CD4-positive, alpha-beta T cell treated with Interleukin-6 at 100 ng/mL for 8 hours (primary cell): ENCODE results near the gene SAMD14.

ENCODE experiments used
- DNase-seq: peaks from one replicate; pipeline ENCODE4 v3.0.0-alpha.2; 2020; ENCODE audit warnings: mixed read lengths, low spot score

The SAMD14 gene

DNA sequence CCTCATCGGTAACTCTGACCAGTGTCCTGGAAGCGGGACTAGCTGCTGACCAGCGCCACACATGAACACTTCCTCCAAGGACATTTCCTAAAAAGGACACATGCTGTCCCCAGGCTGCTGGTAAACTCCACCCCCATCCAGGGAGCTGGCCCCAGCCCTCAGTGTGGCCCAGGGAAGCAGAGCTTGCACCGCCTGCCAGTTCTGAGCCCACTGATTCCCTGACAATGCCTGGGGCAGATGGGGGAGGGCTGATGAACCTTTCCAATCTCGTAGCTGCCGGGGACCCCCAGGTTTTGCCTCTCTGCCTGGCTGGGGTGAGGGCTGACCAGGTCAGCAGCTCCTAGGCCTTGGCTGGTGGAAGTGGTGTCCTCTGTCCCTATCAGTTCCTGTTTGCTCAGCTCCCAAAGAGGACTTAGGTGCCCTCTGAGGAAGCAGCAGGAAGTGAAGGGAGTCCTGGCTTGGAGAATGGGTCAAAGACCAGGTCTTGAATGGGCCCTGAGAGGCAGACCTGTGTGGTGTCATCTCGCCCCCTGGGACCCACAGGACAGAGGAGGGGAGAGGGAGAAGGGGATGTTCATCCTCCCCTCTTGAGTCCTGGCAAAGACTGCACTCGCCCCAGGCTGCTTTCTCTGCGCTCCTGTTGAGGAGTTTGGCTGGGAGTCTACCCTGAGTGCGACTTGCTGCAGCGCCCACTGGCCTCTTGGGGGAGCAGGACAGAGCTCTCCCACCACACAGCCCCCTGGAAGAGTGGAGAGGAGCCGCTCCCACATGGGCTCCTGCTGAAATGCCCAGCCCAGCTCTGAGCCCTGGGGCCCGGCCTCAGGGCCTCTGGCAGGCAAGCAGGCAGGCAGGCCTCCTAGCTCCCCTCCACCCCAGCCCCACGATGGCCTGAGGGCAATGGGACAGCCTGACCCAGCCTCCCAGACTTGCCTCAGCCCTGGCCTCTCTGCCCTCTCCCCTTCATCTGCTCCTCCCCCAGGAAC, 18.0 kb downstream of the SAMD14 start:
- no peak for DNase-seq

DNA sequence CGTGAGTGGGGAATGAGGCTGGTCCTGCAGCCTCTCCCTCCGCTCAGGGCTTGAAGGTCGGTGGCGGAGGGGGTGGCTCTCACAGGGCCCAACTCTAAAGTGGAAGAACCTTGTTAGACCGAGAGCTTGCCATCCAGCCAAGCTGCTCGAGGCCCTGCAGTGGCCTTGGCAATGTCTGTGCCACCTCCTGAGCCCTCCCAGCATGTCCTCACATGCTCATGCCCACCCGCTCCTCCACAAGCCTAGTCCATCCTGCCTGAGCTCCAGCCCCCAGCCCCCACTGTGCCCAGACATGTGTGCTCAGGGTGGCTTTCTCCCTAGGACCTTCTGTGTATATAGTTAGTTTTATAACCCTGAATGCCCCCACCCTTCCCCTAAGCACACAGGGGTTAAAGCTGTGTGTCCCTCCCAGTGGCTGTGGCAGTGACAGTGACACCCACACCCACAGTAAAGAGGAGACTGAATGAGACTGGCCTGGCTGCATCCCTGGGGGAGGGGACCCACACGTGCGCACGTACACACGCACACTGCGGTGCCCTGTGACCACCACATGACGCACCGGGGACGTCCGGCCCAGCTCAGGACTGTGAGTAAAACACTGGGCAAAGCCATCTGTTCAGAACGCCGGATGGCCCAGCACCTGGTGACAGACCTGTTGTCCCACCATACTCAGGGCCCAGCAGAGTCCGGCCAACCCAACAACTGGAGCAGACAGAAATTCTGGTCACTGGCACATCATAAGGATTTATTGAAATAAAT, 19.2 kb downstream of the SAMD14 start:
- DNase-seq: no peak

DNA sequence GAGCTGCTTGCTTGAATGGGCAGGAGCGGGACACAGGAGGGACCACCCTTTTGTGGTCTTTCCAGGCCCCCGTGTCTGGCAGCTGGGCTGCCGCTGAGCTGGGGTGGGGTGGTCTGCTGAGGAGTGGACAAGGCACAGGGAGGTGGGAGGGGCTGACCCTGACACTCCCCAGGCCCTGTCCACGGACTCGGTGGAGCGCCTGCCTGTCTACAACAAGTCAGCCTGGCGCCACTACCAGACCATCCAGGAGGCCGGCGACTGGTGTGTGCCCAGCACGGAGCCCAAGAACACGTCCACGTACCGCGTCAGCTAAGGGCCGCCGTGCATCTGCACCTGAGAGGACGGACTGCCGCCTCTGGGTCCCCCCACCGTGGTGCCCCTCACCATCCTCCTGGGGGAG, 20.2 kb downstream of the SAMD14 start:
- no peak for DNase-seq

DNA sequence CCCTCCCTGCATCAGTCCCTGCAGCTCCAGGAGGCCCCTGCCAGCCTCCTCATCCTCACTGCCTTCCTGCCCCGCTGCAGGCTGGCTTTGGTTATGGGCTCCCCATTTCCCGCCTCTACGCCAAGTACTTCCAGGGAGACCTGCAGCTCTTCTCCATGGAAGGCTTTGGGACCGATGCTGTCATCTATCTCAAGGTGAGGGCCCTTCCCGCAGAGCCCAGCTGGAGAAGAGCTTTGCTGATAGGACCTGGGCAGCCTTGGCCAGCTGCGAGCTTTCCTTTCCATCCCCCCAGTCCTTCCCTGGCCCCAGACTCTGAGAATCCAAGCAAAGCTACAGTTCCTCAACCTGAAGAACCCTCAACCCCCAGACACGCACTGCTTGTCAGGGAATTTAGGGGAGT, 20.8 kb downstream of the SAMD14 start:
- no peak for DNase-seq

DNA sequence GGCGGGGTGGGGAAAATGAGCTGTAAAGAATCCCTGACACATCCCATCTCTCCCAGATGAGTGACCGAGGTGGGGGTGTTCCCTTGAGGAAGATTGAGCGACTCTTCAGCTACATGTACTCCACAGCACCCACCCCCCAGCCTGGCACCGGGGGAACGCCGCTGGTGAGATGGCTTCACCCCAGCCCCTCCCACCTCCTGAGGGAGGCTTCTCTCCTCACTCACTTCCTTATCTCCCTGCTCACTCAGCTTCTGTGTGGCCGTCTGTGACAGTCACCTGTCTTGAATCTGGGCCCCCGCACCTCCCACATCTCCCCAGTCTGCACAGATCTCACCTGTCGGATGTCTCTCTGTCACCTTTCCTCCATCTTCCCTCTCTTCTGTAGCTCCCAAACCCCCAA, 21.4 kb downstream of the SAMD14 start:
- DNase-seq: no peak

DNA sequence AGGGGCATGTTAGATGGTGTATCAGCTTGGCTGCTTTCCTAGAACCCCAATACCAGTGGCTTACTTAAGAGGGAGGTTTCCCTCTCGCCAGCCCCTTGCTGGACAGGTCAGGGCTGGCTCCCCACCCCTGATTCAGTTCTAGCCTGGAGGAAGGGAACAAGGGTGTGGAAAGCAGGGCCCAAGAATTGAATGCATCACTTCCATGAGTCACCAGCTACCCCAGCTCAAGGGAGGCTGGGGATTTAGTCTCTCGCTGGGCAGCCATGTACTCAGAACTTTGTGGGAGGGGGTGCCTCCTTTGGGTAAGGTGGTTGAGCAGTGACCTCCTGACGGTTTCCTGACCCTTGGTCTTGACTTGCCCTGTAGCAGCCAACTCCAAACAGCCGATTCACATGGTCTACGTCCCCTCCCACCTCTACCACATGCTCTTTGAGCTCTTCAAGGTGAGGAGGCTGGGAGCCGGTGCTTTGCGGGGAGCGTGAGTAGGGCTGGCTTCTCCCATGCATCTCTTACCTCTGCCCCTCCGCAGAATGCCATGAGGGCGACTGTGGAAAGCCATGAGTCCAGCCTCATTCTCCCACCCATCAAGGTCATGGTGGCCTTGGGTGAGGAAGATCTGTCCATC, 22.1 kb downstream of the SAMD14 start:
- no peak for DNase-seq

DNA sequence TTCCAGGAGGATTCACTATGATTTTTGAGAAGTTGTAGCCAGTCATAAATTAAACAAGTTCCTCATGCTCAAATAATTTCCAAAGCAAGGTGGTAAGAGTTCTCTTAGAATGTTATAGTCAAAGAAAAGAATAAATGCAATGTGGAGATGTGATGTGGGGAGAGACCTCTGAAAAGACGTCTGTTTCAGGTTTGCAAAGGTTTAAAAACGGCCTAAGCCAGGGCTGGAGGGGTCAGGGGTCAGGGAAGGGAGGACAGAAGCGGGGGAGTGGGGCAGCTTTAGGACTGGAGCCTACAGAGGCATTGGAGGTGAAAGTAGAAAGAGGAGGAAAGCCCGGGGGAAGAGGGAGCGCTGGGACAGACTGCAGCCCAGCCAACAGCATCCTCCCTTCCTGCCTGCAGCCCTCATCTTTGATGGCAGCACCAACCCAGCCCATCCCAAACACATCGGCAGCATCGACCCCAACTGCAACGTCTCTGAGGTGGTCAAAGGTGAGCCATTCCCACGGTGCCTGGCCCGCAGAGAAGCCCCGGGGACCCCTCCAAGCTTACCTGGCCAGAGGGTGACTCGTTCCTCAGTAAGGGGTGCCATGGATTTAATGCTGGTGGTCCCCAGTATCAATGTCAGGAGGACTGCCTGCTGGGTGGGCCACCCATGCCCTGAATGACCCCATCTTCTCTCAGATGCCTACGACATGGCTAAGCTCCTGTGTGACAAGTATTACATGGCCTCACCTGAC, 23.4 kb downstream of the SAMD14 start:
- DNase-seq: no peak

DNA sequence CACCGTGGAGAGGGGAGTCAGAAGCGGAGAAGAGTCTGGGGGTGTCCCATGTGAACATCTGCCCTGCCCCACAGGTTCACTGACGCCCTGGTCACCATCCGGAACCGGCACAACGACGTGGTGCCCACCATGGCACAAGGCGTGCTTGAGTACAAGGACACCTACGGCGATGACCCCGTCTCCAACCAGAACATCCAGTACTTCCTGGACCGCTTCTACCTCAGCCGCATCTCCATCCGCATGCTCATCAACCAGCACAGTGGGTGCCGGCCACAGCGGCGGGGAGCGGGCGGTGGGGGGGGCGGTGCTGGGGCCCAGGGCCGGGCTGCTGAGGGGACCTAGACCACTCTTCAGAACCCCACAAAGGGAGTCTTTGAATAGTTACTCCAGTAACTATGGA, 24.1 kb downstream of the SAMD14 start:
- no peak for DNase-seq

DNA sequence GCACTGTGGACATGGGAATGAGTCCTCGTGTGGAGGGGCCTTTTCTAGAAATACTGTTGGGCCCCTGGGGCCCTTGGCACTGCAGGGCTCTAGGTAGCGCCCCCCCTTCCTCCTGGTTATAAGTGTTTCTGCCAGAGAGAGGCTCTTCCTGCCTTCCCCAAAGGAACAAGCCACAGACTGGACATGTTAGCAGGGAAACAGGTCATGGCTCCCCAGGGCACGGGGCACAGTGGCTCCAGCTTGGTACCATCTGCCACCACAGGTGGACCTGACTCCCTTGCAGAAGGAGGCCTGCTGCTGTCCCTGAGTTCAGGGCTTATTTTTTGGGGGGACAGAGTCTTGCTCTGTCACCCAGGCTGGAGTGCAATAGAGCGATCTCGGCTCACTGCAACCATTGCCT, 26.0 kb downstream of the SAMD14 start:
- DNase-seq: no peak

DNA sequence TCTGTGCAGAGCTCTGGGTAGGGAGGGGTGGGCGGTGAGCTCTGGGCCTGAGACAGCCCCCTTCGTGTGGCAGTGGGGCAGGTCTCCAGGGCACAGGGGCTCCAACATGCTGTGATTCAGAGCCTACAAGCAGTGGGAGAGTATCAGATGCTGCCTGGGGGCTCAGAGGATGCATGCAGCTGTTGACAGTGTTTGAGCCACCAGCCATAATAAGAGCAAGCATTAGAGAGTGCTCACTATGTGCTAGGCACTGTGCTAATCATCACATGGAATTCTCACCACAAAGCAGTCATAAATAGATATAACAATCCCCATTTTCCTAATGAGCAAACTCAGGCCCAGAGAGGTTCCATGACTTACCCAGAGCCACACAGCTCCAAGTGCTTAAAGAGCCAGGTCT, 26.7 kb downstream of the SAMD14 start:
- no peak for DNase-seq

DNA sequence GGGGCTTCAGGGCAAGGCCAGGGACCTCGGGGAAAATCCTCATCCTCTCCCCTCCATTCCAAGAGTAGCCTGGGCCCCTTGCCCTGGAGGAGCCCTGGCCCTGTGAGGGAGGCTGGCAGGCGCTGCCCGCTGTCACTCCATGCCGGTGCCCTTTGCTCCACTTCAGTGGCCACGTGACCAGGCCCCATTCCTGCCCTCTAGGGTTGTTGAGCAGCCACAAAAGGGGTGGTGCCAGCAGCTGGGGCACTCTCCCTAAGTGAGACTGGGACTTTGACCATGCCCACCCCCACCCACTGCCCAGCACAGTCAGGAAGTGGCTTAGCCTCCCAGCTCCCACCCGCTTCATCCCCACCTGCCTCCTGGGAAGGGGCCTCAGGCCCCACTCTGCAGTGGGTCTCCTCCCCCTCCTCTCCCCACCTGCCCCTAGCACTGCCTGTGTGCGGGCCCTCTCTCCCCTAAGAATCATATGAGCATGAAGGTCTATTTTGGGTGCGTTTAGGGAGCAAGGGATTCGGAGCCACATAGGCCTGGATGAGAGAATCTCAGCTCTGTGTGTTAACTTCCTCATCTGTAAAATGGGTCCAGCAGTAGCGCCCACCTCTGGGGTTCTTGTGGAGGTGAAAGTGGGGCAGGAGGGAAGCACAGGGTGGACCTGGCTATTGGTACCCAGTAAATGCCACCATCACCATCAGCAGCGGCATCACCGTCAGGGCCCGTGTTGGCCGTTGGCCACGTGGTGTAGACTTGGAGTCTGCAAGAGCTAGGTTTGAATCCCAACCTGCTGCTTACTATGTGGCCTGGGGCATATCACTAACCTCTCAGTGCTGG, 27.6 kb downstream of the SAMD14 start:
- DNase-seq: no peak

DNA sequence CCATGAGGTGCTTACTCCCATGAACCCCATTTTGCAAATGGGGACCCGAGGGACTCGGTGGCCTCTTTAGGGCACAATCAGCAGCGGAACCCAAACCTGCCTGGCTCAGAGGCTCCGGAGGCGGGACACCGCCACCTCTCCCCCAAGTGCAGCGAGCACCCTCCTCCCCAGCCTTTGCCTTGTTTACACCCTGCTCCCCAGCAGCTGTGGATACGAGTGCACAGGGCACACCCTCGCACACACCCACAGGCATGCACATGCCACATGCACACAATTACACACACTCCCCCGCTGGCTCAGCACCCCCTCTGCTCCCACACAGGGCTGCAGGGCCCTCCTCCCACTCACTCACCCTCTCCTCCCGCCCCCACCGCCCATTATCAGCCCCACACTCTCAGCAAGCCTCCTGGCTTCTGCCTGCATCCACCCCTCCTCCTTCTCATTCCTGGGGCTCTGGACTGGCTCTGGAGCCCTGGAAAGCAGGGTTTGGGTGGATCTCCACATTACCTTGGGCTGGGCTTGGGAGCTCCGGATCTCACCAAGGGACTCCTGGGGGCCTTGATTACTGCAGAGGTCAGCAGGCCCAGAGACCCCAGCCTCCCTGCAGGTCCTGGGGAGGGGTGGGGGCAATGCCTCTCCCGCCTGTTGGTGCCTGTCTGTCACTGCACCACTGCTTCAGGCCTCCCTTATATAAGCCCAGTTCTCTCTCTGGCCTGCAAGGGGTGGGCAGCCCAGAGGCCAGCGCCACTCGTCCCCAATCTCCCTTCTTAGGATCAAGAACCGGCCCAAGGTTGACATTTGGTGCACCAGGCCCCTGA, 28.4 kb downstream of the SAMD14 start:
- no peak for DNase-seq

DNA sequence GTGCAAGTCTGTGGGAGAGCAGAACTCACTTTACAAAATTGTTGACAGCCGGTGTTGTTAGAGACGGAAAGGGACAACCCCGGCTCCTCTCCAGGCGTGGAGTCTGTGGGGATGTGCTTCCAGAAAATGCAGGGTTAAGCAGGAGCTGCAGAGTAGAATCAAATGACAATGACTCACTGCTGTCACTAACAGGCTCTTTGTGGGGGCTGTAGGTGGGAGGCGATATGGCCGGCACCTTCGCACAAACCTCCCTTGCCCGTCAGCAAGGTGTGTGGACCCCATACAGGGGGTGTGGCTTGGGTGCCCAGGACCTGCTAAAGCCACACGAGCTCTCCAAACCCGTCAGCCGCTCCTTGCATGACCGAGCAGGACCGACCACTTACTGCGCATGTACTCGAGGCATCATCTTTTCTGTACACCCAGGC, 29.0 kb downstream of the SAMD14 start:
- DNase-seq: no peak

DNA sequence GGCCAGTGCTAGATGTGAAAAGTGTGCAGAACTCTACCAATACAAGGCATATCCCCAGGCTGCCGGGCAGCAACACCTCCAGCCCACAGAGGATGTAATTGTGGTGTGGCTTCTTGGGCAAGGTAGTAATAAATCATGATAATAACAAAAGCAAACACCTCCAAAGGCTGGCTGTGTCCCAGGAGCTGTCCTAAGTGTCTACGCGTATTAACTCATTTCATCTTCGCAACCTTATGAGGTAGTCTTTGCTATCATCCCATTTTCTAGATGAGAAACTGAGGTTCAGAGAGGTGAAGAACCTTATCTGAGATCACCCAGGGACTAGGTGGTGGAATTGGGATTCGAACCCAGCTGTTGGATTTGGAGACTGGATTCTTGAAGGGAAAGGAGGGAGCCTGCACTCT, 29.5 kb downstream of the SAMD14 start:
- no peak for DNase-seq

DNA sequence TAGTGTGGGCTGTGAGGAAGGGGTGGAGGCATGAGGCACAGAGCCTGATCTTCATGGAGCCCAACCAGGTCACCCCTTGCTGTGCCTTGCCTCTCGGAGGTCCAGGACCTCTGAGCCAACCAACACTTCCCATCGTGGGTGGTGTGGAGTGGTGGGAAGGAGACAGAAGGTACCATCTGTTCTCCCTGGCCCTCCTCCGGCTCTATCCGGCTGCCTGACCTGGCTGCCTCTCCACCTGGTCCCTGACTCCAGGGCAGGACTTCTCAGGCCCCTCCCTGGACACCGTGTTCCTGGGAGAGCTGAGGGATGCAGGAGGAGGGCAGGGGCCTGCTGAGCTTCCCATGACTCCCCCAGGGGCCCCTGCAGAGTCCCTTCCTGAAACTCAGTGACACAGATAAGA, 31.0 kb downstream of the SAMD14 start:
- no peak for DNase-seq

DNA sequence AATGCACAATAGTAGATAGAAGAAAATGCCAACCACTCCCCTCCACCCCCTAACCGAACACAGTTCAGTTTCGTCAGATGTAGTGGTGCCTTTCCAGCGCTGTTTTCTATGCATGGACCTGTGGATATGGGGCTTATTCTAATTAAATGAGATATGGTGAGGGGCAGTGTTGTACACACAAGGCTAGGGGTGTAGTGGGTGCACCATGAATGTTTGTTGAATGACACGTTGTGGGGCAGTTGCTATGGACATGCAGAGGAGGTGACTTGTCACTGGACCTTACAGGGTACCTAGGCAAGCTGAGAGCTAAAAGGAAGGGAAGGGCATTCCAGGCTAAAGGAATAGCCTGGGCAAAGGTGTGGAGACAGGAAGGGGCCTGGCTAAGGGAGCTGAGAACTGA, 31.4 kb downstream of the SAMD14 start:
- DNase-seq: no peak

DNA sequence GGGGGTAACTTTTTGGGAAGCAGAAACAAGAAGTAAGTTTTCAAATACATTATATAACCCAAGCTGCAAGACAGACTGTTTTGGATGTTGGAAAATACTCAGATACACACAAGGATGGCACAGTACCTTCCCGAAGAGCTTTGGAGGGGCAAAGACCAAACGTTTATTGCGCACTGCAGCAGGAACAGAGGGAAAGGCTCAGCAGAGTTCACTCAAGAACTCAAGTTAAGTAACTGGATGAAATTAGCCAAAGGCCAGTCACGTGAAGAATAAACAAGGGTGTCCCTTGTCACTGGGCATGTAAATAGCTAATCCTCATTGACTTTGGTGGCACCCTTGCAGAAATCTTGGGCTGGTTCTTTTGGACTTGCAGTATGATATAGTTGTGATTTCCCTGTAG, 32.0 kb downstream of the SAMD14 start:
- DNase-seq: no peak

DNA sequence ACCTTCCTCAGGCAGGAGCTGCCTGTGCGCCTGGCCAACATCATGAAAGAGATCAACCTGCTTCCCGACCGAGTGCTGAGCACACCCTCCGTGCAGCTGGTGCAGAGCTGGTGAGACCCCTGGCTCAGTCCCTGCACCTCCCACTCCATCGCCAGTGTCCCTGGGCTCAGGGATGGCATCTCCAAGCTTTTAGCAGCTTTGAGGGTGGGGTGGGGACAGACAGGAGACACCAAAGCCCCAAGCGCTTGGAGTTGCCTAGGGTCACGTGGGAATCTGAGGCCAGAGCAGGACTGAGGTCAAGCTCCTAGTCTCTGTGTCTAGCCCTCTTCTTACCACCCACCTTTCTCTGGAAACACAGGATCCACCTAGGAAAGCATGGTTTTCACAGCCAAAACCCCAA, 32.5 kb downstream of the SAMD14 start:
- DNase-seq: no peak

DNA sequence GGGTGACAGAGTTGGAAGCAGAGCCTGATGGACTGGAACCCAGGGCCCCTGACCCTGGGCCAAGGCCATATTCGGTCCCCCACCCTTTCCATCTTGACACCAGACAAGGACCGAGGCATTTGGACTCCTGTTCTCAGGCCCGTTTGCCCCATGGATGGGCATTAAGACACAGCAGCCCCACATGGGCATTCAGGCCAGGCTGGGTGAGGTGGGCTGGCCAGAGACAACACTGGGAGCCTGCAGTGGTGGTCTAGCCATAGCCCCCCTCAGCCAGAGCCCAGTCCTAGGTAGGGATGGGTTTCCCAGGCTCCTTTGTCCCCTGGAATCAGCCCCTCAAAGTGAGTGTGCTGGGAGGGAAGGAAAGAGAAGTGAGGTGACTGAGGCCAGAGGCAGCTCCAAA, 33.2 kb downstream of the SAMD14 start:
- no peak for DNase-seq

DNA sequence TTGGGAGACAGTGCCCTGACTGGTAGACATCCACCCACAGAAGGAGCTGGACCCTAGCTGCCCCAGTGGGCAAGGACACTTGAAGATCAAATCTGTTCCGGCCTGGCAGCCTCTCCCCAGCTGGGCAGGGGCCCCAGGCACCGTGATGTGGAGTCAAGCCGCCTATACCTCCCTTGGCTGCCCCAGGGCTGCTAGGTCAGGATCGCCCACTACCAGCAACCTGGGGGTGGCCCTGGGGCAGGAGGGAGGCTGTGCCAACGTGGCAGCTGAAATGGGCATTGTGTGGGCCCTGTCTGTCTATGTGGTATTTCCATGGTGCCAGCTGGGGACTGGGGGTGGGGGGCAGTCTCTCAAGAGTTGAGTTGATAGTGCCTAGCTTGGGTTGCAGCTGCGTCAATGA, 33.9 kb downstream of the SAMD14 start:
- DNase-seq: no peak
